Myocyte (in vitro differentiated cells): ENCODE results near the gene PPP2R2B. TPM values are rescaled to one million over a fixed set of nuclear protein-coding genes. Genes with fewer than 3 reads are reported as not detected.
"Not testable (repeated sequence)": the region's sequence is repeated elsewhere in the genome, so short reads cannot be mapped to it uniquely, and the experiment has no call there.

Experiments
- DNase-seq: peaks from one replicate; pipeline ENCODE4 v3.0.0-alpha.2; 2012; ENCODE audit warnings: low read depth
- total RNA-seq: library from RNA; depleted of rRNA; stranded (reverse); fragments of >200 nt; gene quantifications from 2 replicates; pipeline ENCODE4 v1.2.3, GENCODE V29; 2014

The PPP2R2B gene
- total RNA-seq, 1 donor from 2014 or later = 0.21 TPM

DNA sequence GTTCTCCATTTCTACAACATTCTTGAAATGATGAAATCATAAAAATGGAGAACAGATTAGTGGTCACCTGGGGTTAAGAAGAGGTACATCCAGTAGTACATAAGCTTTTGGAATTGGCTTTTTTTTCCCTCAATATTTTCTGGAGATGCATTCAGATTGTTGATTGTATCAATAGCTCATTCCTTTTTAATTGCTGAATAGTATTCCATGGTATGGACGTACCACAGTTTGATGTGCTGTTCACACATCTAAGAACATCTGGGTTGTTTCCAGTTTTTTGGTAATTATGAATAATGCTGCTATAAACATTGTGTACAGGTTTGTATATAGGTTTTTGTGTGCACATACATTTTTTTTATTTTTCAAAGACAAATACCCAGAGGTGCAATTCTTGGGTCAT lies 130.0 kb downstream of the PPP2R2B start:
- DNase-seq = no peak

- no peak for DNase-seq
Observed at GRCh38 chr5:146745931-146746577, 132.5 kb downstream of the PPP2R2B start.

DNA sequence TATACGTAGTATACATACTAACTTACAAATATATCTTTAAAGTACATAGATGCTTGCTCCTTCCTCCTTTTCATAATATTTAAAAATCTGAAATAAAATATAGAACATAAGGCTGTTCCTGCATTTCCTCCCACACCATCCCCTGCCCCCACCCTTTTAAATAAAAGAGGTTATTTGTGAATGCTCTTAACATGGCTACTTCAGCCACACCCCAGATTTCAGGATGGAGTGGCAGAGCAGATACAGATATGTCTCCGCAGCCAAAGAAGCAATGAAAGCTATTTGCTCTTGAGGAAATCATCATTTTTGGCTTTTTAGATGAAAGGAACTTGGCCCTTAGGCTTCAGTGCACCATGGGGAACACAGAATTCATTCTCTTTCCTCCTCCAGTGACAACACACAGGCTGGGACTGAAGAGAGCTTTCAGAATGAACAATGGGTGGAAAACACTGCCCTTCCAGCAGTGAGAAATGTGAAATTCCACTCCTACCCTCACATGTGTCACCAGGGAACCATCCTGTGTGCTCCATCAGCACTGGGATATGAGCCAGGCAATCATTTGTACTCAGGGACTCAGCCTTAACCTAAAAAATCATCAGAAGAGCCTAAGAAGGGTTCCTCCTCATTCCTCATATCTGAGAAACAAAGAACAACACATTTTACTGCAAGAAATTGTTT lies 134.3 kb downstream of the PPP2R2B start:
- peak; percentile 19 for DNase-seq

- no peak for DNase-seq
Observed at GRCh38 chr5:146734936-146735577, 143.5 kb downstream of the PPP2R2B start.

- DNase-seq = no peak
Observed at GRCh38 chr5:146732962-146733361, 145.6 kb downstream of the PPP2R2B start.

DNA sequence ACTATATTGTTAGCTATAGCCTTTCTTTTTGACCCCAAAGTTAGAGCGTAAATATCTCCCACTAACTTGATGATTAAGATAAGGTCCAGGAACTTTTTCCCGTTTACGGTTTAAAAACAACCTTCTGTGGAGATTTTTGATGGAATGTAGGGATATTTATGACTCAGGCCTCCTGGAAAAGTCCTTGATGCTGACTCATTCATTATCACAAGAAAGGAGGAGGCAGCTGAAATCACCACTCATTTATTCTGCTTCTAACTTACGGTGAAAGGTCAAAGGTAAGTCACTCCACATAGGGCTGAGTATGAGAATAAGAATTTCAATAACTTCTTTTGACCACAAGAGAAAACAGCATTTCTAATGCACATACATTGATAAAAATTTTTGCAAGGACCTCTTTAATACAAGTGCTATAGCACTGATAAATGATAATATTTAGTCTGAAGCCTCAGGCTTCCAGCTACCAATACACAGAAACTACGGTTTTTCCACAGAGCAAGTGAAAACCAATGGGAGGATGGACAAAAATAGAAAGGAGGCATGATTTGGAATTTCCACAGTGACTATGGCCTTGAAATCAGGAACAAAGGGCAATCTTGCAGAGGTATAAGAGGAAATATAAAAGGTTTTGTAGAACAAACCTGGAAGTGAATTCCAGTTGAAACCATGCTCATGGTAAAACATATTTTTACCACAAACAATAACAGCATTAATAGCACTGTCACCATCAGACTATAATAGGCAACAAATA lies 146.5 kb downstream of the PPP2R2B start:
- peak; percentile 27 for DNase-seq

DNA sequence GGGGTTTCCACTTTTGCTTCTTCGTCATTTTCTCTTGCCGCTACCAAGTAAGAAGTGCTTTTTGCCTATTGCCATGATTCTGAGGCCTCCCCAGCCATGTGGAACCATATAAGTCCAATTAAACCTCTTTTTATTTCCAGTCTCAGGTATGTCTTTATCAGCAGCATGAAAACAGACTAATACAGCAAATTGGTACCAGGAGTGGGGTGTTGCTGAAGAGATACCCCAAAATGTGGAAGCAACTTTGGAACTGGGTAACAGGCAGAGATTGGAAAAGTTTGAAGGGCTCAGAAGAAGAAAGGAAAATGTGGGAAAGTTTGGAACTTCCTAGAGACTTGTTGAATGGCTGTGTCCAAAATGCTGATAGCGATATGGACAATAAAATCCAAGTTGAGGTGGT lies 149.8 kb downstream of the PPP2R2B start:
- not testable (repeated sequence) for DNase-seq

GRCh38 chr5:146726891-146727290 lies 151.7 kb downstream of the PPP2R2B start:
- DNase-seq = no peak

GRCh38 chr5:146726020-146726419 lies 152.5 kb downstream of the PPP2R2B start:
- DNase-seq = no peak

GRCh38 chr5:146725025-146725424 lies 153.5 kb downstream of the PPP2R2B start:
- DNase-seq = no peak

GRCh38 chr5:146722361-146722779 lies 156.2 kb downstream of the PPP2R2B start:
- DNase-seq = no peak

- no peak for DNase-seq
Observed at GRCh38 chr5:146721073-146721815, 157.3 kb downstream of the PPP2R2B start.

DNA sequence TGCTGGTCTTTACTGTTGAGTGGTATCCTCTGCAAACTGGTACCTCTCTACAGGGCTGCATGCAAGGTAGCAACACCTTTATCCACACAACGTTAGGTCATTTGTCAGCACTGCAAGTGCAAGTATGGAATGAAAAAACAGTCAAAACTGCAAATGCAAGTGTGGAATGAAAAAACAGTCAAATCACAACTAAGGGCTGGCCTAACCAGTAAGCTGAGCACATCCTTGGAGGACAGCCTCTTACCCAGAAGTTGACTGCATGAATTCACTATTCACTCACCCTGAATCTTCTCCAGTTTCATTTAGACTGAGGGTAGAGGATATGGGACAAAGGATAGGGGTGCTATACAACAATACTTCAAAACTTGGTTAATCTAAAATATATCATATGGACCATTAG lies 158.4 kb downstream of the PPP2R2B start:
- DNase-seq = no peak

DNA sequence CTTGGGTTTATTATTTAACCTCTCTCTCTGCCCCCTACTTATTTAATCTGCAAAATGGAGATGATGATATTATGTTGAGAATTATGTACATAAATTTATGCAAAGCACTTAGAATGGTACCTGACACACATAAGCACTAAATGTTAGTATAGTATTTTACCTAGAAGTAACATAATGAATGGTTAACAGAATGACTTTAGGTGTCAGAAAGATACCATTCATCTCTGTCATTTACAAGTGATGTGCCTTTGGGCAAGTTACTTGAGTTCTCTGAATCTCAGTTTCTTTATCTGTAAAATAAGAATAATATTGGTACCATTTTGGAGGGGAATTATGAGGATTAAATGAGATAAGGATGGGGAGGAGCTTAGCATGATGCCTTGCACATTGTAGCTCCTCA lies 159.4 kb downstream of the PPP2R2B start:
- no peak for DNase-seq

DNA sequence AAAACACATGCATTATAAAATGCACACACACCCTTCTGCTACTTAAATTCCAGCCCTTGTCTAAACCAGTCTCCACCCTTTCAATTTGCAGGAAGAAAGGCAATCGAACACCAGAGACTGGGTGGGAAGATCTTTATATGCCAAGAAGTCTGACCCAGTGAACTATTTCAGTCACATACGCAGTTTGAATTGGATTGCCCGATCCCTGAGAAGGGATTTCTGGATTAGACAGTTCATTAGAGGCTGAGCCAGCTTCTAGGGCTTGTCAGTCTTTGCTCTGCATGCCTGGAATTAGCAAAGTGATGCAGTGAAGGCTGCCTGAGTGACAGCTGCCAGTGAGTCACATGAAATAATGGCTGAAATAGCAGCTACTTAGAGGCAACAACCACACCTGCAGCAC lies 159.9 kb downstream of the PPP2R2B start:
- peak; percentile 40 for DNase-seq

GRCh38 chr5:146717951-146718350 lies 160.6 kb downstream of the PPP2R2B start:
- no peak for DNase-seq

DNA sequence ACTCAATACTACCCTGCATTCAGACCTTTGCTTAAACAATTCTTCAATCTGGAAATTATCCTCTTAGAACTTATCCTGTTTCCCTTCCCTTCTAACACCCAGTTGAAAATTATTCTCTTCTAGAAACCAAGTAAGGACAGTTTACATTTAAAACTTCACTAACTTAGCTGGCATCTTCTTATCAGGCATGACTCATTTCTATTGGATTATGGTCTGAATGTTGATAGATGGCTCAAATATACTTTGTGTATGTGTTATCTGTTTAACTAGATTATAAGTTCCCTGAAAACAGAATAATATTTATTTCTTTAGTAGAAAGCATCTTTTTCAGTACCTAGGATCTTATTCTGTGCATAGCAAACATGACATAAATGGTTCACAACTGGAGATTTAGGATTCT lies 161.9 kb downstream of the PPP2R2B start:
- DNase-seq = no peak

DNA sequence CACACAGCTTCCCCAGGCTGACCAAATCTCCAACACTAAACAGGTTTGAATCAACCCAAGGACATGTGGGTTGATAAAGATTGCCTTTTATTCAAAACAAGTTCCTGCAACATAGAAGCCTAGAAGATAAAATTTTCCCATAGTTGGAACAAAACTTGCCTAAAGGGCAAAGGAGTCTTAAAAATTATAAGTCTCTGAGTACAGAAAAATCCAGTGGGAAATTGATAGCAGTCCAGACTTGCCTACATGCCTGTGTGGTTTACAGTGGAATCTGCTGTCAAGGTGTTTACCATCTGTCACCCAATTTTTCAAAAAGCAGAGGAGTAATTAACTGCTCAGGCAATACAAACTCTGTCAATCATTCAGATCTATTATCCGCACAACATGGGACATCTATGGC lies 168.2 kb downstream of the PPP2R2B start:
- DNase-seq = no peak

DNA sequence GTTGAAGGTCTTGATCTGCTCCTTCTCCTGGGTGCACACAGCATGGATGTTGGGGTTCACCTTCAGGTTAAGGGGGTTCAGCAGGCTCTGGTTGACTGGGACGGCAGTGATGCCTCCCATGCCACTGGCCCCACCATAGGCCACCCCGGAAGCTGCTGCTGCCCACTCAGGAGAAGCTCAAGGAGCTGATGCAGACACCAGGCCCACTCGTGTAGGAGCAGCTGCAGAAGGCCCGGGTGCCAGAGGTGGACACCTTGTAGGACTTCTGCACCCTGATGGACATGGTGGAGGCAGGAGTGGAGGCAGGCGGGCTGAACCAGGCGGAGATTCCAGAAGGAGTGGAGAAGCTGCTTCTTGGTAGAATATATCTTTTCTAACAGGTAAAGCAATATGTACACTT lies 171.2 kb downstream of the PPP2R2B start:
- no peak for DNase-seq

GRCh38 chr5:146706321-146706972 lies 172.1 kb downstream of the PPP2R2B start:
- DNase-seq = no peak
